Naive thymus-derived CD4-positive, alpha-beta T cell (primary cell): ENCODE results near the gene ASNS. TPM values are rescaled to one million over a fixed set of nuclear protein-coding genes. Genes with fewer than 3 reads are reported as not detected.
A peak's percentile ranks its signal among the peaks of the same experiment; 100 is the strongest.

Source experiments
- ATAC-seq: fragments of 150-1000 bp; cut with Tn5 transposase; 2 replicates; pipeline ENCODE4 v1.10.0; 2021; ENCODE audit warnings: mild to moderate bottlenecking, moderate library complexity
- CTCF ChIA-PET: fragments of 350-600 bp; sonication (Branson Sonifier 250); formaldehyde crosslinking; loops from one replicate; lab custom pipeline; 2021; ENCODE audit warnings: antibody characterized with exemption; lab: Charles Lee
- POLR2A ChIA-PET: fragments of 350-600 bp; sonication (Branson Sonifier 250); formaldehyde crosslinking; loops from one replicate; lab custom pipeline; 2021; ENCODE audit warnings: antibody characterized with exemption, inconsistent platforms; lab: Charles Lee
- DNase-seq, 9 donors: peaks; one replicate each; pipeline versions ENCODE4 v3.0.0 to v3.0.0-alpha.2; 2020 to 2022; ENCODE audit warnings: mixed read lengths in 1 of 9
- H3K27ac ChIP-seq: one replicate; pipeline ENCODE4 v1.7.0; 2013; ENCODE audit warnings: mild to moderate bottlenecking, low read depth, low read length, moderate library complexity
- H3K27me3 ChIP-seq, 2 donors: one replicate each; pipeline ENCODE4 v1.7.0; 2013; ENCODE audit warnings: low read length in 2 of 2, mild to moderate bottlenecking in 2 of 2, moderate library complexity in 2 of 2; ENCODE audit not compliant: control insufficient read depth in 2 of 2, insufficient read depth in 2 of 2
- H3K36me3 ChIP-seq, 3 experiments: 1 replicate in 2 of 3; 2 replicates in 1 of 3; pipeline ENCODE4 v1.7.0; 2013; ENCODE audit warnings: low read length in 3 of 3, mild to moderate bottlenecking in 3 of 3, moderate library complexity in 1 of 3; ENCODE audit not compliant: insufficient read depth in 3 of 3, control insufficient read depth in 2 of 3
- H3K4me1 ChIP-seq, 2 donors: one replicate each; pipeline ENCODE4 v1.7.0; 2013; ENCODE audit warnings: low read length in 2 of 2, mild to moderate bottlenecking in 2 of 2, moderate library complexity in 1 of 2; ENCODE audit not compliant: control insufficient read depth in 2 of 2, insufficient read depth in 2 of 2
- H3K4me3 ChIP-seq: 2 replicates; pipeline ENCODE4 v1.7.0; 2013; ENCODE audit warnings: mild to moderate bottlenecking, low read length
- H3K9me3 ChIP-seq, 3 experiments: 1 replicate in 2 of 3; 2 replicates in 1 of 3; pipeline ENCODE4 v1.7.0; 2013; ENCODE audit warnings: low read length in 3 of 3; ENCODE audit not compliant: control insufficient read depth in 2 of 3
- H3K27ac Mint-ChIP-seq, 9 donors: one replicate each; pipeline ENCODE4 v1.8.0; 2020 to 2022; ENCODE audit warnings: mixed read lengths in 9 of 9, mild to moderate bottlenecking in 8 of 9, moderate library complexity in 5 of 9, inconsistent platforms in 2 of 9
- H3K27me3 Mint-ChIP-seq, 5 donors: one replicate each; pipeline ENCODE4 v1.8.0; 2021 to 2022; ENCODE audit warnings: mixed read lengths in 5 of 5, mild to moderate bottlenecking in 1 of 5
- H3K36me3 Mint-ChIP-seq, 5 donors: one replicate each; pipeline ENCODE4 v1.8.0; 2020 to 2022; ENCODE audit warnings: mixed read lengths in 5 of 5, mild to moderate bottlenecking in 3 of 5, inconsistent platforms in 1 of 5
- H3K4me1 Mint-ChIP-seq, 7 donors: one replicate each; pipeline ENCODE4 v1.8.0; 2020 to 2022; ENCODE audit warnings: mixed read lengths in 7 of 7, mild to moderate bottlenecking in 3 of 7, inconsistent platforms in 1 of 7
- H3K4me3 Mint-ChIP-seq, 10 donors: one replicate each; pipeline ENCODE4 v1.8.0; 2020 to 2022; ENCODE audit warnings: mild to moderate bottlenecking in 10 of 10, mixed read lengths in 10 of 10, moderate library complexity in 6 of 10, inconsistent platforms in 2 of 10
- H3K9me3 Mint-ChIP-seq, 11 donors: one replicate each; pipeline ENCODE4 v1.8.0; 2020 to 2022; ENCODE audit warnings: mixed read lengths in 11 of 11, mild to moderate bottlenecking in 4 of 11, inconsistent platforms in 1 of 11, moderate library complexity in 1 of 11
- intact Hi-C, 2 donors: fragments of 100-400 bp; cut with micrococcal nuclease; formaldehyde crosslinking; loops; one replicate each; pipeline ENCODE4 v1.15.1; 2023
- polyA plus RNA-seq, 2 donors: library from polyadenylated mRNA; unstranded; fragments of 300-500 nt; fragmentation: Illumina TruSeq; gene quantifications; one replicate each; pipeline ENCODE4 v1.2.3, GENCODE V29; 2021
- total RNA-seq, 6 experiments: library from RNA in 5 of 6; stranded (reverse) in 5 of 6; gene quantifications; 1 replicate in 5 of 6; 2 replicates in 1 of 6; pipeline ENCODE4 v1.2.3 and lab custom pipeline; 2021 to 2026

The ASNS gene
- total and polyA plus RNA-seq, 7 experiments from 2014 or later = 23.1 to 49.3 (median 31.8) TPM

DNA sequence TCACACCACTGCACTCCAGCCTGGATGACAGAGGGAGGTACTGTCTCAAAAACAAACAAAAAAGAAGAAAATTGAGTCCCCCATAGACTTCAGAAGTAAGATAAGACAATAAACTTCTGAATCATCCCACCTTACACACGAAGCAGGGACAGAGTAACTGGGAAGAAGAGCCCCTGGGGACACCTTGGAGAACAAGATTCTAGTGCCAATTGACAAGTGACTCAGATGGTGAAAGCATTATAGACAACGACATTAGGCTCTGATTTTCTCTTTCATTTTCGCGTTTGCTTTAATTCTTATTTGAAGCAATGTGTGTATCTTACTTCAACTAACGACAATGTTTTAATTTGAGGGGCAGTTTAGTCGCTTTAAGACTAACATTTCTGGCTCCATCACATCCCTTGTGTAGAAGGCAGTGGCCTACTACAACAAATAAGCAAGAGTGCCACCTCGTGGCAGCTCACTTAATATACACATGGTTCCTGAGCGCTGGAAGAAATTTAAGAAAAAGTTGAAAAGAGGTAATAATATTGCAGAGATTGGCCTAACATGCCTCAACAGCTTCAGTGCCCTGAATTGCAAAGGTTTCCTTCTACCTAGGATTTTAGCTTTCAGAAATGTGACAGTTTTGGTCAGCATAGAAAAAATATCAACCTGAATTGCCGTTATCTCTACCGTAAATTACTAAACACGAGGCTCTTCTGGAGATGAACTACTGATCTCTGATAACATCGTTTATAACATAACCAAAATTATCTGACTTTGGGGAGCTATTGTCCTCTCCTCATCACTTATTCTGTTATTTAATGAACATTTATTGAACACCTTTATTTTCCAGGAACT is 36.7 kb downstream of the ASNS start:
- no peak overlapping the region for H3K4me3 Mint-ChIP-seq
- no peaks in the 10 kb centered on the region for H3K27me3 ChIP-seq
- ATAC-seq (peak; percentile 69), DNase-seq (peak; percentile 8 to 53 (median 37))
- H3K4me1 ChIP-seq = no peaks in the 10 kb centered on the region
- peaks cover 0 to 1% (median 0%) of the 10 kb centered on the region in 11 donors for H3K9me3 Mint-ChIP-seq
- CTCF ChIA-PET = interaction anchor here (0.9 to 1.9 kb wide), 3 partner anchors 8 to 12 kb away, joined by 3 to 4 read pairs (median 3); no protein-coding TSS in a partner anchor
- no peaks in the 10 kb centered on the region for H3K36me3 ChIP-seq
- peaks cover 0 to 2% (median 0%) of the 10 kb centered on the region in 7 donors for H3K4me1 Mint-ChIP-seq
- POLR2A ChIA-PET = no interaction called here
- H3K27ac Mint-ChIP-seq = no peak overlapping the region
- intact Hi-C loops = loop anchor here (1.0 to 10.0 kb wide), 8 partner anchors 337 to 1919 kb away; no protein-coding TSS in a partner anchor
- no peaks in the 10 kb centered on the region for H3K36me3 Mint-ChIP-seq
- no peaks in the 10 kb centered on the region for H3K9me3 ChIP-seq
- H3K27me3 Mint-ChIP-seq = peaks cover 24 to 41% (median 37%) of the 10 kb centered on the region in 5 donors
- no peak overlapping the region for H3K27ac ChIP-seq
- H3K4me3 ChIP-seq = no peak overlapping the region

DNA sequence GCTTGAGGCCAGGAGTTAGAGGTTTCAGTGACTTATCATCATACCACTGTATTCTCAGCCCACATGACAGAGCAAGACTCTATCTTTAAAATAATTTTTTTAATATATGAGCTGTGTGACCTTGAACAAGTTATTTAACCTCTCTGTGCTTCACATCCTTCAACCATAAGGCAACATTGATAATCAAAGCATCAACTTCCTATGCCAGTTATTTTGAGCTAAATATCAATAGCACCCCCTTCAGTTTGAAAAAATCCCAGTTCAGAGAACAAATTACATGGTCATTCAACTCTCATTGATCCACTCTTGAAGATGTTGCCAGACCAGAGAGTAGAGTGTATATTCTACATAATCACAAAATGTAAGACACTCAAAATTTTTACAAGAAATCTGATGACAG is 53.0 kb downstream of the ASNS start:
- H3K4me1 ChIP-seq = no peaks in the 10 kb centered on the region
- no peak overlapping the region for H3K27ac ChIP-seq
- H3K4me1 Mint-ChIP-seq = no peaks in the 10 kb centered on the region
- DNase-seq = no peak
- no peak overlapping the region for H3K4me3 Mint-ChIP-seq
- no peaks in the 10 kb centered on the region for H3K9me3 ChIP-seq
- intact Hi-C loops = no loop called here
- no peak overlapping the region for H3K4me3 ChIP-seq
- ChIA-PET CTCF (no interaction called here), POLR2A (no interaction called here)
- ATAC-seq = no peak
- peaks cover 0 to 8% (median 0%) of the 10 kb centered on the region in 5 donors for H3K27me3 Mint-ChIP-seq
- no peaks in the 10 kb centered on the region for H3K36me3 Mint-ChIP-seq
- no peaks in the 10 kb centered on the region for H3K27me3 ChIP-seq
- H3K36me3 ChIP-seq = no peaks in the 10 kb centered on the region
- H3K27ac Mint-ChIP-seq = no peak overlapping the region
- H3K9me3 Mint-ChIP-seq = peaks cover 0 to 3% (median 0%) of the 10 kb centered on the region in 11 donors

DNA sequence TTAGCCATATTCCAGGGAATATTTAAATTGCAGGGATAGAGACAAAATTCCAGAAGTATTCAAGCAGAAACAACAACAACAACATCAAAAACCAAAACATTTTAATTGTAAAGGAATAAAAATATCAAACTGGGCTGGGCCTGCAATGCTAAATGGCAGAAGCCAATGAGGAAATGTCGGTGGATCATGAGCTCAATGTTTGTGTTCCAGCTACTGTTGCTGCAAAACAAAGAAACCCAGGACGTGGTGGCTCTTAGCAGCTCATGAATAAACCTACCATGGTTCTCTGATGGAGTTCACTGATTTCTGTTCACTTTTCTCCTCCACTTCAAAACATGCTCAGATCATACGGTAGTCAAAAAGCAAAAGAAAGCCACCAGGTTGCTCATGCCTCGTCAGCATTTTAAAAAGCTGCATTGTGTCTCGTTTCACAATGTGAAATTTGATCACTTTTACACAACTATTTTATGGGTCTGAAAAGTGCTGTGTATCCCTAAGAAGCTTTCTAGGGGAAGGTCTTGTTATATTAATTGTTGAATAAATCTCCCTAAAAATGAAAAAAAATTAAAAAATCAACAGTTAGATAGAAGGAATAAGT is 54.0 kb downstream of the ASNS start:
- peaks cover 0 to 3% (median 0%) of the 10 kb centered on the region in 11 donors for H3K9me3 Mint-ChIP-seq
- ChIA-PET CTCF (no interaction called here), POLR2A (interaction anchor here (0.6 kb wide), 1 partner anchor 459 kb away, joined by 3 read pairs; no protein-coding TSS in a partner anchor)
- H3K4me1 ChIP-seq = no peaks in the 10 kb centered on the region
- H3K4me3 Mint-ChIP-seq = no peak overlapping the region
- intact Hi-C loops = no loop called here
- no peak overlapping the region for H3K27ac ChIP-seq
- H3K27me3 Mint-ChIP-seq = peaks cover 0 to 5% (median 0%) of the 10 kb centered on the region in 5 donors
- ATAC-seq = no peak
- H3K36me3 ChIP-seq = no peaks in the 10 kb centered on the region
- H3K9me3 ChIP-seq = no peaks in the 10 kb centered on the region
- H3K4me3 ChIP-seq = no peak overlapping the region
- no peaks in the 10 kb centered on the region for H3K27me3 ChIP-seq
- H3K27ac Mint-ChIP-seq = no peak overlapping the region
- no peaks in the 10 kb centered on the region for H3K4me1 Mint-ChIP-seq
- DNase-seq = no peak
- no peaks in the 10 kb centered on the region for H3K36me3 Mint-ChIP-seq

Other genes starting within 250 kb of the ASNS start
- gene TAC1, start 140.3 kb downstream of the ASNS start, total RNA-seq = not detected
- gene TAC1, start 140.3 kb downstream of the ASNS start, polyA plus RNA-seq = not detected
- gene OCM2, start 117.8 kb upstream of the ASNS start, total RNA-seq = not detected
- not detected for gene OCM2, start 117.8 kb upstream of the ASNS start, polyA plus RNA-seq
- gene LMTK2, start 234.5 kb upstream of the ASNS start, total RNA-seq = 10 to 100 TPM; 13.2 to 29.1 (median 25.9) TPM
- 1 to 10 TPM; 2.2 to 5.5 TPM for gene LMTK2, start 234.5 kb upstream of the ASNS start, polyA plus RNA-seq